GM06990 (cell line): ENCODE data around the gene XKR7.

ENCODE experiments used
- DNase-seq: peaks from one replicate; pipeline ENCODE4 v3.0.0-alpha.2; 2011; ENCODE audit not compliant: insufficient read length; ENCODE audit errors: extremely low read depth
- H3K27me3 ChIP-seq: replicated peaks from 2 replicates; pipeline ENCODE4 v1.6.0; 2011; ENCODE audit warnings: low read length; ENCODE audit not compliant: control insufficient read depth, insufficient read depth
- H3K36me3 ChIP-seq: 2 replicates; pipeline ENCODE4 v1.5.1; 2011; ENCODE audit warnings: low read length; ENCODE audit not compliant: control insufficient read depth, insufficient read depth
- H3K4me3 ChIP-seq: replicated peaks from 2 replicates; pipeline ENCODE4 v1.5.1; 2011; ENCODE audit warnings: low read depth, mild to moderate bottlenecking, control low read depth, low read length
- CTCF ChIP-seq: IDR thresholded peaks from 2 replicates; pipeline ENCODE4 v1.5.1; 2011; ENCODE audit warnings: low read length, control low read depth, mild to moderate bottlenecking, inconsistent platforms; ENCODE audit not compliant: insufficient read depth, poor library complexity, severe bottlenecking

Gene XKR7

GRCh38 chr20:31990641-31991338 is 22.8 kb downstream of the XKR7 start:
- Histone ChIP-seq H3K27me3 (peaks cover 3% of the 10 kb centered on the region), H3K4me3 (no peak overlapping the region), H3K36me3 (no peaks in the 10 kb centered on the region)
- no peak for DNase-seq
- no peak for TF ChIP-seq CTCF

- TF ChIP-seq CTCF, result no peak
- Histone ChIP-seq H3K36me3 (no peaks in the 10 kb centered on the region), H3K27me3 (peaks cover 3% of the 10 kb centered on the region), H3K4me3 (no peak overlapping the region)
- DNase-seq, result no peak
These were observed 23.4 kb downstream of the XKR7 start for GRCh38 chr20:31991339-31991705.

- no peak for DNase-seq
- Histone ChIP-seq H3K27me3 (peaks cover 3% of the 10 kb centered on the region), H3K36me3 (no peaks in the 10 kb centered on the region), H3K4me3 (no peak overlapping the region)
- TF ChIP-seq CTCF, result no peak
These were observed 24.1 kb downstream of the XKR7 start for GRCh38 chr20:31992086-31992485.

GRCh38 chr20:31996996-31997395 is 29.0 kb downstream of the XKR7 start:
- Histone ChIP-seq H3K36me3 (no peaks in the 10 kb centered on the region), H3K27me3 (peaks cover 3% of the 10 kb centered on the region), H3K4me3 (no peak overlapping the region)
- TF ChIP-seq CTCF, result no peak
- DNase-seq, result no peak

GRCh38 chr20:31998246-31998645 is 30.3 kb downstream of the XKR7 start:
- H3K27me3 ChIP-seq, result peaks cover 3% of the 10 kb centered on the region
- H3K4me3 ChIP-seq, result no peak overlapping the region
- DNase-seq, result no peak
- no peak for TF ChIP-seq CTCF
- no peaks in the 10 kb centered on the region for H3K36me3 ChIP-seq

GRCh38 chr20:32003325-32003724 is 35.4 kb downstream of the XKR7 start:
- no peak for DNase-seq
- TF ChIP-seq CTCF, result no peak
- Histone ChIP-seq H3K36me3 (no peaks in the 10 kb centered on the region), H3K4me3 (no peak overlapping the region), H3K27me3 (no peaks in the 10 kb centered on the region)
